HG03066 (cell line): ENCODE measurements around the gene ARHGAP45.
"Not testable (repeated sequence)": the region's sequence is repeated elsewhere in the genome, so short reads cannot be mapped to it uniquely, and the experiment has no call there.

ENCODE experiments used
- ATAC-seq: cut with Tn5 transposase; IDR thresholded peaks from one replicate; pipeline ENCODE4 v1.9.1; 2021; ENCODE audit warnings: low read depth; ENCODE audit not compliant: unreplicated experiment

ARHGAP45 gene

DNA sequence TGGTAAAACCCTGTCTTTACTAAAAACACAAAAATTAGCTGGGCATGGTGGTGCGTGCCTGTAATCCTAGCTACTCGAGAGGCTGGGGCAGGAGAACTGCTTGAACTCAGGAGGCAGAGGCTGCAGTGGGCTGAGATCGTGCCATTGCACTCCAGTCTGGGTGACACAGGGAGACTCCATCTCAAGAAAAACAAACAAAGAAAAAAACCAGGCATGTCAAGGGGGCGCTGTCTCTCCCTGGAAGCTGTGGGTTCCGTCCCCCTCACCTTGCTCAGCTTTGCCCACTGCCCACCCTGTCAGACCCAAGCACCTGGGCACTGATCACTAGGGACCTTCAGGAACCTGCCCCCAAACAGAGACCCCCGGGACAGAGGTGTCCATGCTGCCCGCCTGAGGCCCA lies 62.1 kb downstream of the ARHGAP45 start:
- ATAC-seq: not testable (repeated sequence)

DNA sequence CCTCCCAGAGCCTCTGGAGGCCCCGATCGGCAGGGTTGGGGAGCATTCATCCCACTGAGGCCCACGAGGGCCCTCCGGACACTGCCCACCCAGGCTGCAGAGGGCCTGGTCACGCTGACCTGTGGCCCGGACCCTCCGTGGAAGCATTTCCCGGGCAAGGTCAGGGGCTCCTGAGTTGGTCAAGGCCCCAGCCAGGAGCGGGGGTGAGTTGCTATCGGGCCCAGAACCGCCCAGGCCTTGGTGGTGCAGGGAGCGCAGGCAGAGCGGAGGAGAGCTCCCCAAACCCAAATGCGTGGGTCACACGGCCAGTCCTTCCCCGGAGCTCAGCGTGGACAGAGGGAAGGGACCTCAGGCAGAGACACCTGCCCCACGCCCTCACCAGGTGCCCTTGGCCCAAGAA lies 62.6 kb downstream of the ARHGAP45 start:
- ATAC-seq: no peak

DNA sequence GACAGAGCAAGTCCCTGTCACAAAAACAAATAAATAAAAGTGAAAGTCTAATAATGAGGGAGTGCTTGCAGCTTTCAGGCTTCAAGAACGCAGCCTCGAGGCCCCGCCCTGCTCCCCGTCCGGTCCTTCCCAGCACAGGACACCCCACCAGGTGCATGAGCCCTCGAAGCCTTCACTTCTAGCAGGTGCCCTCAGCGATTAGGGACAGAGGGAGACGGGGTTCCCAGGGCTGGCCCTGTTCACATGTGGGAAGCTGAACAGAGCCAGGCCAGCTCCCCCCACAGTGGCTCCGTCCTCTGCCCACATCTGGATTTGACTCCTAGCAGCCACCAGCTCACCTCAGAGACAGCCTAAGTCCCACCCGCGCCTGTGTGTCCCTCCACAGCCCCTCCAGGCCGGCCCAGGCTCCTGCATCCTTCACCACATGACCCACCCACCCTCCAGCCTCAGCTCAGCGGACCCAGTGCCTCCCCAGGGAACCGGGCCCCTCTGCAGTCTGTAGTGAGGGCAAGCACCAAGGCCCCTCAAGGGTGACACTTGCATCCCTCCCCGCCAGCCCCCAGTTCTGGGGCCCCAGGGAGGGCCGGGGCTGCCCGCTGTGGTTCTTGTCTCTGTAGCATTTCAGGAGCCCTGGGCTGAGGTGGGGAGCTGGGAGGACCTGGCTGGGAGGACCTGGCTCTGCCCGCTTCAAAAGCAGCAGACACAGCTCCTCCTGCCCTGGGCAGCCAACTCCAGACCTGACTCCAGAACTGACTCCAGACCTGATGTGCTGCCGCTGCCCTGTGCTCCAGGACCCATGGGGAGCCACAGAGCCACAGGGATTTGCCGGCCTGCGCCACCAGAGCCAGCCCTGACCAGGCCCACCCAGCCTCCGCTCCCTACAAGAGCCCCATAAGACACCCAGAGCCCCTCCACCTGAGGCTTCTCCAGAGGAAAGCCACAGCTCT lies 64.1 kb downstream of the ARHGAP45 start:
- peak; percentile 12 for ATAC-seq

- peak; percentile 57 for ATAC-seq
Measured at GRCh38 chr19:1131718-1132551, 65.0 kb downstream of the ARHGAP45 start.

DNA sequence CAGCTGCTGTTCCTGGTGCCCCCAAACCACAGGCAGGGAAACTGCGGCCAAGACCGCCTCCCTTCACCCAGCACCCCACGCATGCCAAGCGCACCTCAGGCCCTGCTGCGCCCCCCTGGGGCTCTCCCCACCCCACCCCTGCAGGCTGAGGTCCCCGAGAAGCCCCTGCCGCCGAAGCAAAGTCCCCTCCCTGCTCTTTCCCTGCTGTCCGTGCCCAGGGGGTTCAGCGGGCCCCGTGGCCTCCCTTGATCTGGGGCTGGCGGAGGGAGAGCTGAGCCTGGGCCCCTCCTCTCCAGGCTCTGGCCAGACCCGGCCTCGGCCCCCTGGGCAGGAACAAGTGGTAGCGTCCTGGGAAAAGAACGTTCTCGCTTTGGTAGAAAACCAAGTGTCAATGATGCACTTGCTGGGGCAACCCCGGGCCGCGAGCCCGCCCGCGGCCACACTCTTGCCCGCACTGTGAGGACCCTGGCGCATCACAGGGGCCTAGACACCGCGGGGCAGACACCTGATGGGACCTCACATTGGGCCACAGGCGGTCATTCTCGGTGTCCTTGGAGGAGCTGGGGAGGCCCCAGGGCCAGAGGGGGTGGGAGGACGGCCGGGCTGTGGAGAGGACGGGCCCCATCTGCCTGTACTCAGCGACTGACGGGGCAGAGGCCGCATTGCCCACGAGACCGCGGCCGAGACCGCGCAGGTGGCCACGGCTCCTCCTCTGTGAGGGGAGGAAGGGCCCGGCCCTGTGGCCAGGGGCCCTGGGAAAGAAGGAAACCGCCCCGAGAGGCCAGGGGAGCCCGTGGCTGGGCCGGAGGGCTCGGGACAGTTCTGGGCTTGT lies 65.8 kb downstream of the ARHGAP45 start:
- ATAC-seq: peak; percentile 9

- ATAC-seq: no peak
Measured at GRCh38 chr19:1133471-1133929, 66.5 kb downstream of the ARHGAP45 start.

DNA sequence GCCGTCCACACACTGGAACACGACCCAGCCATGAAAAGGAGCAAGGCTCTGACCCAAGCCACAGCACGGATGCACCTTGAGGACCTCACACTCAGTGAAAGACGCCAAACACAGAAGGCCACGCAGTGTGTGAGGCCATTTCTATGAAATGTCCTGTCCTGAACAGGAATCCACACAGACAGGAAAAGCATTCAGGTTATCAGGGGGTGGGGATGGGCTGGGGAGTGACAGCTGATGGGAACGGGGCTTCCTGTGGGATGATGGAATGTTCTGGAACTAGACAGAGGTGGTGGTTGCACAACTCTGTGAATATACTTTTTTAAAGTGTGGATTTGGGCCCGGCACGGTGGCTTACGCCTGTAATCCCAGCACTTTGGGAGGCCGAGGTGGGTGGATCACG lies 67.5 kb downstream of the ARHGAP45 start:
- no peak for ATAC-seq

DNA sequence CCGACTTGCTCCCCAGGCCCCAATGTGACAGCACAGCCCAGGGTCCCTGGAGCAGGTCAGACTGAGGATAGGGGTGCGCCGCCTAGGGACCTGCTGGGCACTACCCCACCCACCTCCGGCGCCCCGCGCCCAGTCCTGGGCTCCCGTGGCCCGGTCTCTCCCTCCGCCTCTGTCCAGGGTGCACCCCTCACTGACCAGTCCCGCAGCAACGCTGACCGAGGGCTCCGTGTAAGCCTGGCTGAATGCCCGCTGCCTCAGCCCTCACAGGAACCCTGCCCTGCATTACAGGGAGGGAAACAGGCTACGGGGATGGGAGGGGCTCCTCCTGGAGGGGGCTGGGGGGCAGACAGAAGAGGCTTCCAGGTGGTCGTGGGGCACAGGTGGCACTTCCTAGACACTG lies 68.5 kb downstream of the ARHGAP45 start:
- ATAC-seq: no peak

- ATAC-seq: no peak
Measured at GRCh38 chr19:1136201-1136600, 69.2 kb downstream of the ARHGAP45 start.
